NCI-H345 treated with DMSO at 0.1 percent for 48 hours (cell line): ENCODE data around the gene KRTAP10-4.
"Not testable (repeated sequence)": the region's sequence is repeated elsewhere in the genome, so short reads cannot be mapped to it uniquely, and the experiment has no call there.

Source experiments
- DNase-seq: peaks from one replicate; lab custom pipeline; 2025; ENCODE audit not compliant: unreplicated experiment; lab: John Stamatoyannopoulos, UW

The KRTAP10-4 gene

DNA sequence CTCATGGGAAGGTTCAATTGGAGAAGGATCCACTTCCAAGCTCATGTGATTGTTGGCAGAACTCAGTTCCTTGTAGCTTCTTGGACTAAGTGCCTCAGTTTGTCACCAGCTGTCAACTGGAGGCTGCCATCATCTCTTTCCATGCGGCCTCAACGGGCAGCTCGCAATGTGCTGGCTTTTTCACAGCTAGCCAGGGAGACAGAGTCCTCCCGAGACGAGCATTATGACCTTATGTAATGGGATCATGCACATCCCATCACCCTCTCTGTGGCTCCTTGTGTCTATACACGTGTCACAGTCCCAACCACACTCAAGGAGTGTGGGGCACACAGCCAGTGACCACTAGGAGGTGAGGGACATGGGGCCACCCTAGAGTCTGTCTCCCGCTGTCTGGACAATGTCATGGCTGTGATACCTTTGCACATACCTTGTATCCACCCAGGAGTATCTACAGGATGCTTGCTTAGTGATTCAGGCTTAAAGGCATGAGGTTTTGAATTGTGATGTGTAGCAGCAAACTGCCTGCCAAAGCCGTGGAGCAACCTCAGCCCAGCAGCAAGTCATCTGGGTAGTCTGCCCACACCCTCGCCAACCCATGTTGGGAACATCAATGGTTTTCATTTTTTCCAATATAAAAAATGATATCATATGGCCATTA, 22.7 kb downstream of the KRTAP10-4 start:
- no peak for DNase-seq

DNA sequence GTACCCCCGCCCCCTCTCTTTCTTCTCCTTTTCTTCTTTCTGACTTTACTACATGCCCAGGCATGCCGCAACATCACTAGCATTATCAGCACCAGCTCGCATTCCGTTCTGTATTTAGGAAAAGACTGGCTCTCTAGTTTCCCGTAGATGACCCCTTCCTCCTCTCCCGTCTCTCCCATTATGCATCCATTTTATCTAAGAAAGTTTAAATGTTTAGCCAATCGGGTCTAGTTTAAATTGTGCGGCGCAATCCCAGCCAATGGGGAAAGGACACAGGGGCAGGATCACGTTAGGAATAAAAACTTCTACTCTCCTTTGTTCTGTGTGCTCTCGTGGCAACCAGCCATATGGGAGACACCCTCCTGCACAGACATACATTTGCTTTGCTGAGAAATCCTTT, 24.5 kb downstream of the KRTAP10-4 start:
- no peak for DNase-seq

DNA sequence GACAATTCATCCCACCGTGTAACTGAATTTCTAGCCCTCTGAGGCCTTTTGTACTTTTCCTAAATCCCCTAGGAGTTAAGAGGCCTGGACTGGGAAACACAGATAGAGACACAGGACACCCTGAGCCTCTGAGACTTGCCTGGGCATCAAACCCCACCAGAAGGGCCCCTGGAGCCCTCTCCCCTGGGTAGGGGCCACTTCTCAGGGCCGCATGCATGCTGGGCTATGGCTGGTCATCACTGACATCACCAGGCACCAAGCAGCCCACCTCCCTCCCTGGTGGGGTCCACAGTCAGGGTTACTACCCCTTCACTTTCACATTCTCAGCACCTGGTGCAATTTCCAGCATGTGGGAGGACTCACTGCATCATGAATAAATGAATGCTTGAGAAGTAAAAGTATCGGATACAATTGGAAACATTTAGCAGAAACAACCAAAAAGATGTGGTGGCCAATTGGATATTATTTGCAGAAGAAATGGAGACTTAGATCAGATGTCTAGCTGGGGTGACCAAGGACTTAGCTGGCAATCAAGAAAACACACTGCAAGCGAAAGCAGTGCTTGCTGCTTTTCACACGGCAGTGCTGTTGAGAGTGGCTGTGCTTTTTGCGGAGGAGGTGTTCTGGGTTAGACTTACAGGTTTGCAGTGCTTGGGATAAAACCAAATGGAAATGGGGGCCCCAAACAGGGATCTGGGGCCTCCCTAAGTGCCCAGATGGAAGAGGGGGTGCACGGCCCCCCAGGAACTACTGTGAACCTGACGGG, 25.9 kb downstream of the KRTAP10-4 start:
- DNase-seq: no peak

DNA sequence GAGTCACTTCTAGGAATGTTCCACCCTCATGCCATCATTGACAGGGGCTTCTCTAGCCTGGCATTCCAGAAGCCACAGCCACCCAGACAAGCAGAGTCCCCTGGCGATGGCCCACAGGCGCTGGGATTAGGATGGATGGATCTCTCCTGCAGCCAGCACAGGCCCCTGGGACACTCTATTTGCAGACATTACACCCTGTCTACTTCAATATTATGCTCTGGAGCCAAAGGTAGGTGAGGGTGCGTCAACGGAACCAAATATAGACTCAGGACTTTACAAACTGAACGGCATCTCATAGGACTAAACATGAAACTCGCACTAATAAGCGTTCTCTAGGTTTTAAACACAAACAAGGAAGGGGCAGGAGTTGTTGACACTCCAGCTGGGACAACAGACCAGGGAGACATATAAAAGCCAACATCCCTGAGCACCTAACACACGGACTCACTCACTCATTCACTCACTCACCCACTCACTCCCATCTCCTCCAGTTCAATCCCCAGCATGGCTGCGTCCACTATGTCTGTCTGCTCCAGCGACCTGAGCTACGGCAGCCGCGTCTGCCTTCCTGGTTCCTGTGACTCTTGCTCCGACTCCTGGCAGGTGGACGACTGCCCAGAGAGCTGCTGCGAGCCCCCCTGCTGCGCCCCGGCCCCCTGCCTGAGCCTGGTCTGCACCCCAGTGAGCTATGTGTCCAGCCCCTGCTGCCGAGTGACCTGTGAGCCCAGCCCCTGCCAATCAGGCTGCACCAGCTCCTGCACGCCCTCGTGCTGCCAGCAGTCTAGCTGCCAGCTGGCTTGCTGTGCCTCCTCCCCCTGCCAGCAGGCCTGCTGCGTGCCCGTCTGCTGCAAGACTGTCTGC, 26.8 kb downstream of the KRTAP10-4 start, which contains the start of gene KRTAP10-7:
KRTAP10-7 (plus strand) TSS at position 480 of the 861 bp plus-strand sequence; CDS start at position 505, 25 bp downstream.
- not testable (repeated sequence) for DNase-seq

GRCh38 chr21:44601091-44601490, 27.6 kb downstream of the KRTAP10-4 start:
- not testable (repeated sequence) for DNase-seq

GRCh38 chr21:44601596-44602462, 28.3 kb downstream of the KRTAP10-4 start:
- no peak for DNase-seq

GRCh38 chr21:44602463-44602850, 28.9 kb downstream of the KRTAP10-4 start:
- no peak for DNase-seq

DNA sequence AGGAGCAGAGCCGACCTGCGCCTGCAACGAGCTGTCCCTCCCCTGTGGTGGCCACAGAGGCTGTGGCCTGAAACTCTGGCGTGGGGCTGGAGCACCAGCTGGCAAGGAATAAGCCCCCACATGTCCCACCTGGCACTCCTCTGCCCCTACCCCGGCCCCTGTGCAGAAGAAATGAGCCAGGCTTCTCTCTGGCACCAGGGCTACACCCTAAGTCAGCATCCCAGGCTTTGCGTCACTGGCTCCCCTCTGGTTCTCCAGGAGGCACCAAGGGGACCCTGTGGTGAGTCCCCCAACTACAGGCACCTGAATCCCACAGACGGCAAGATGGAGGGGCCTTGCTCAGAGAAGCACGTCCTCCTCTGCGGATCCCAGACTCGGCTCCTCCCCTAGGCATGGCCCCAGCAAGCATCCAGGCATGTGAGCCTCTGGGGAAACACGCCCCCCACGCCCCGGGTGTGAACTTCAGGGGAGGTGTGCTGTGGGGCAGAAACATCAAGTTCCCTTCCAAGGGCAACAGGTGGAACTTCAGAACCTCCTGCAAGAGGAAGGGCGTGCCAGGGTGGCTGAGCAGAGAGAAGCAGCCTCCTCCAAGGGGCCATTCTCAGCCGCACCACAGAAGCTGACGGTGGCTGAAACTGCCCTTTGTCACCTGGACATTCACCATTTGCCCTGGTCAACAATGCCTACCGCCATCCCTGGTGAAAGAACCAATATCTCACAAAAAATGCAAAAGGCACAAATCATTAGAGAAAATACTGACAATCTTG, 29.8 kb downstream of the KRTAP10-4 start:
- no peak for DNase-seq

GRCh38 chr21:44603911-44604310, 30.4 kb downstream of the KRTAP10-4 start:
- no peak for DNase-seq

DNA sequence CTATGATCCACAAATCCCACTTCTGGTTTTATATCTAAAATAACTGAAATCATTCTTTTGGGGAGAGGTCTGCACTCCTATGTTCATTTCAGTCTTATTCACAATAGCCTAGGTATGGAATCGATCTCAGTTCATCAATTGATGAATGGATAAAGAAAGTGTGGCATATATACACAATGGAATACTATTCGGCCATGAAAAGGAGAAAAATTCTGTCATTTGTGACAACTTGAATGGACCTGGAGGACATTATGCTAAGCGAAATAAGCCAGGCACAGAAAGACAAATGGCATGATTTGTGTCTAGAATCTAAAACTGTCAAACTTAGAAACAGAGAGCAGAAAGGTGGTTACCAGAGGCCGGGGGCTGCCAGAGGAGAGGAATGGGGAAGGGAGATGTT, 33.0 kb downstream of the KRTAP10-4 start:
- no peak for DNase-seq

DNA sequence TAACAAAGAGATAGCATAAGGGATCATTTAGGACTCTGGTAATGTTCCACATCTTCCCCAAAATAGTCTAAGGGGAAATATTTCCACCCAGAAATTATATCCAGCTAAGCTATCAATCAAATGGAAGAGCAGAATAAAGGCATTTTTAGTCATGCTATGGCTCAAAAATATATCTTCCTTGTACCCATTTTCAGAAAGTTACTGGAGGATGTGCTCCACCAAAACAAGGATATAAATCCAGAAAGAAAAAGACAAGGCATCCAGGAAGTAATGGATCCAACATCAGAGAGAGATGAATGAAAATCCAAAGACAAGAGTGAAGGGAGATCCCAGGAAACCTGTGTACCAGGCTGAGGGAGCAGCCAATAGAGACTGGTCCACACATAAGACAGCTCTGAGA, 35.7 kb downstream of the KRTAP10-4 start:
- DNase-seq: no peak

GRCh38 chr21:44610157-44610843, 36.8 kb downstream of the KRTAP10-4 start:
- not testable (repeated sequence) for DNase-seq

- no peak for DNase-seq
Measured at GRCh38 chr21:44611551-44611950, 38.0 kb downstream of the KRTAP10-4 start.

GRCh38 chr21:44612029-44612486, 38.5 kb downstream of the KRTAP10-4 start, which contains the start of gene KRTAP10-8:
Gene KRTAP10-8 (plus strand): TSS chr21:44612079. CDS start chr21:44612101, 22 bp downstream.
- DNase-seq: no peak

DNA sequence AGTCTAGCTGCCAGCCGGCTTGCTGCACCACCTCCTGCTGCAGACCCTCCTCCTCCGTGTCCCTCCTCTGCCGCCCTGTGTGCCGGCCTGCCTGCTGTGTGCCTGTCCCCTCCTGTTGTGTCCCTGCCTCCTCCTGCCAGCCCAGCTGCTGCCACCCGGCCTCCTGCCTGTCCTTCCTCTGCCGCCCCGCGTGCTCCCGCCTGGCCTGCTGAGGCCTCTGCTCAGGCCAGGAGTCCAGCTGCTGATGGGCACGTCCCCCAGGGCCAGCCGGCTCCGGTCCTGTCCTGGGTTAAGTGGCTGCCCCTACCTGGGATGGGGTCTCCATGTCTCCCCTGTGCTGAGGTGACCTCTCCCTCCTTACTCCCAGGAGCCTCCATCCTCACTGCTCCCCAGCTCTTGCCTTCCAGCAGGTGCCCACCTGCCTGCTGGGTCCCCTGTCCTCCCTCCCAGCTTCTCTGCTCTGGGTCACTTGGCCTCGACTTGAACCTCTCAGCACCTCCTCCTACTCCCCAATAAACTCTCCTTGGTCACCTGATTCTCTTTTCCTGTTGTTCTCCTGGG, 39.2 kb downstream of the KRTAP10-4 start:
- no peak for DNase-seq

- no peak for DNase-seq
Measured at GRCh38 chr21:44613386-44614155, 40.0 kb downstream of the KRTAP10-4 start.

DNA sequence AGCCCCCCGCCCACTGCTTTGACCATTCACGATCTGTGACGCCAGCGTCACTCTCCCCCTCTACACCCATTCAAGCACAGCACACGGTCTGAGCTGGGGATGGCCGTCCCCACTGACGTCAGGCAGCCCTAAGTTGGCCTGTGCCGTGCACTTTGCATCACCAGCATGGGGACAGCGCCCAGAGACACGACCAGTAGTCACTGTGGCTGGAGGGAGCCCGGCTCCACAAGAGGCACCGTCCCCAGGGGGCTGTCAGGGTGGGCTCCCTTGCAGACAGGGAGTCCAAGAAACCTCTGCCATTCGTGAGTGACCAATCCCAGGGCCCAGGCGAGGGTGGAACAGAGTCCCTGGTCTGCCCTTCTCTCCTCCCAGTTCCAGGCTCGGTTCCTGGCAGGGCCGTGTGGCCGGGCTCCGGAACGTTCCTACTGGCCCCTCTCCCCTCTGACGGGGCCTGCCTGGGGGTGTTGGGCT, 40.7 kb downstream of the KRTAP10-4 start:
- DNase-seq: no peak

DNA sequence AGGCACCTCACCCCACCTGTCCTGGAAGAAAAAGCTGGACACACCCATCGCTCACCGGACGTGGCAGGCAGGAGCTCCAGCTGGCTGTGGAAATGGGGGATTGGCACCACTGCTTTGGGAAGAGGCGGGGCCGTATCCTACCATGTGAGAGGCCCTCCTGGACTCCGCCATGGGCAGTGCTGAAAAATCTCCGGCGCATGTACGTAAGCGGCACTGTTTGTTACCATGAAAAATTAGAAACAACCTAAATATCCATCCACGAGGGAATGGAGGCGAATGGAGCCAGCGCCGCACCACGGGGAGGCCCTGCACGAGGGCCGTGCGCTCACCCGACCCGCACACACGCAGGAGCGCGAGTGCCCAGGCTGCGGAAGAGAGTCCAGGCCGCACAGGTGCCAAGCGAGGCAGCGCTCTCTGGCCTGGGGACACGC, 41.4 kb downstream of the KRTAP10-4 start:
- no peak for DNase-seq
